Gastrocnemius medialis (tissue), 4 donors: ENCODE measurements around the gene AFAP1L2.

Experiments used
- POLR2A ChIP-seq, 2 donors: fragments of 450-650 bp; IDR thresholded peaks; one replicate each; pipeline ENCODE4 v1.6.1; 2017; ENCODE audit warnings: antibody characterized with exemption in 2 of 2, mild to moderate bottlenecking in 2 of 2, moderate library complexity in 2 of 2
- TF ChIP-seq, protein P1 (sequence below), 5 experiments: fragments of 450-650 bp in 3 of 5; fragments of 200-600 bp in 2 of 5; sonication (generic) in 2 of 5; IDR thresholded peaks in 4 of 5; conservative IDR thresholded peaks in 1 of 5; 1 replicate in 4 of 5; 2 replicates in 1 of 5; pipeline ENCODE4 v1.5.1; 2016 to 2019; ENCODE audit warnings: antibody characterized with exemption in 5 of 5, mild to moderate bottlenecking in 3 of 5, moderate library complexity in 3 of 5

DNA sequence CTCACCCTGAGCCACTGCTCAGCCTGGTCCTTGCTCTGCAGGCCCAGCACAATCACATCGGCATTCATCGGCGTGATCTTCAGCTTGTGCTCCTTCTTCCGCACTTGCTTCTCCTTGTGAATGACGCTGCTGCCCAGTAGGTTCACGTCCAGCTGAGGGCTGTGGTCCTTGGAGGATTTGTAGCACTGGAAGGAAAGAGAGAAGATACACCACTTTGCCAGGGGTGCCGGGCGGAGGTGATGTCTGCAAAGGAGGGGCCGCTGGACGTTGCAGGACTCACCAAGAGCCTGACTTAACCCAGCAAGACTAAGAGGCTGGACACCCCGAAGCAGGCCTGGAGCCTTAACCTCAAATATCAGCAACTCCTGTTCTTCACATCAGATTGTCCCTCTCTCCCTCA is 90.4 kb downstream of the AFAP1L2 start:
- TF ChIP-seq, protein P1, sequence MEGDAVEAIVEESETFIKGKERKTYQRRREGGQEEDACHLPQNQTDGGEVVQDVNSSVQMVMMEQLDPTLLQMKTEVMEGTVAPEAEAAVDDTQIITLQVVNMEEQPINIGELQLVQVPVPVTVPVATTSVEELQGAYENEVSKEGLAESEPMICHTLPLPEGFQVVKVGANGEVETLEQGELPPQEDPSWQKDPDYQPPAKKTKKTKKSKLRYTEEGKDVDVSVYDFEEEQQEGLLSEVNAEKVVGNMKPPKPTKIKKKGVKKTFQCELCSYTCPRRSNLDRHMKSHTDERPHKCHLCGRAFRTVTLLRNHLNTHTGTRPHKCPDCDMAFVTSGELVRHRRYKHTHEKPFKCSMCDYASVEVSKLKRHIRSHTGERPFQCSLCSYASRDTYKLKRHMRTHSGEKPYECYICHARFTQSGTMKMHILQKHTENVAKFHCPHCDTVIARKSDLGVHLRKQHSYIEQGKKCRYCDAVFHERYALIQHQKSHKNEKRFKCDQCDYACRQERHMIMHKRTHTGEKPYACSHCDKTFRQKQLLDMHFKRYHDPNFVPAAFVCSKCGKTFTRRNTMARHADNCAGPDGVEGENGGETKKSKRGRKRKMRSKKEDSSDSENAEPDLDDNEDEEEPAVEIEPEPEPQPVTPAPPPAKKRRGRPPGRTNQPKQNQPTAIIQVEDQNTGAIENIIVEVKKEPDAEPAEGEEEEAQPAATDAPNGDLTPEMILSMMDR (IDR thresholded peaks at IDR 0.05 in 4 of 5, conservative IDR thresholded peaks at IDR 0.05 in 1 of 5) = no peak
- TF ChIP-seq POLR2A (IDR thresholded peaks at IDR 0.05) = no peak
